ENCODE measurements around the gene ZIC5. TPM values are rescaled to one million over a fixed set of nuclear protein-coding genes. Genes with fewer than 3 reads are reported as not detected.

The ZIC5 gene
- total and polyA plus RNA-seq, 2 of the 13 experiments (the other 11 are each of a cell fraction or from before 2014, with no cell fraction given) = 0.02 to 0.07 TPM

- TF ChIP-seq, protein P1, sequence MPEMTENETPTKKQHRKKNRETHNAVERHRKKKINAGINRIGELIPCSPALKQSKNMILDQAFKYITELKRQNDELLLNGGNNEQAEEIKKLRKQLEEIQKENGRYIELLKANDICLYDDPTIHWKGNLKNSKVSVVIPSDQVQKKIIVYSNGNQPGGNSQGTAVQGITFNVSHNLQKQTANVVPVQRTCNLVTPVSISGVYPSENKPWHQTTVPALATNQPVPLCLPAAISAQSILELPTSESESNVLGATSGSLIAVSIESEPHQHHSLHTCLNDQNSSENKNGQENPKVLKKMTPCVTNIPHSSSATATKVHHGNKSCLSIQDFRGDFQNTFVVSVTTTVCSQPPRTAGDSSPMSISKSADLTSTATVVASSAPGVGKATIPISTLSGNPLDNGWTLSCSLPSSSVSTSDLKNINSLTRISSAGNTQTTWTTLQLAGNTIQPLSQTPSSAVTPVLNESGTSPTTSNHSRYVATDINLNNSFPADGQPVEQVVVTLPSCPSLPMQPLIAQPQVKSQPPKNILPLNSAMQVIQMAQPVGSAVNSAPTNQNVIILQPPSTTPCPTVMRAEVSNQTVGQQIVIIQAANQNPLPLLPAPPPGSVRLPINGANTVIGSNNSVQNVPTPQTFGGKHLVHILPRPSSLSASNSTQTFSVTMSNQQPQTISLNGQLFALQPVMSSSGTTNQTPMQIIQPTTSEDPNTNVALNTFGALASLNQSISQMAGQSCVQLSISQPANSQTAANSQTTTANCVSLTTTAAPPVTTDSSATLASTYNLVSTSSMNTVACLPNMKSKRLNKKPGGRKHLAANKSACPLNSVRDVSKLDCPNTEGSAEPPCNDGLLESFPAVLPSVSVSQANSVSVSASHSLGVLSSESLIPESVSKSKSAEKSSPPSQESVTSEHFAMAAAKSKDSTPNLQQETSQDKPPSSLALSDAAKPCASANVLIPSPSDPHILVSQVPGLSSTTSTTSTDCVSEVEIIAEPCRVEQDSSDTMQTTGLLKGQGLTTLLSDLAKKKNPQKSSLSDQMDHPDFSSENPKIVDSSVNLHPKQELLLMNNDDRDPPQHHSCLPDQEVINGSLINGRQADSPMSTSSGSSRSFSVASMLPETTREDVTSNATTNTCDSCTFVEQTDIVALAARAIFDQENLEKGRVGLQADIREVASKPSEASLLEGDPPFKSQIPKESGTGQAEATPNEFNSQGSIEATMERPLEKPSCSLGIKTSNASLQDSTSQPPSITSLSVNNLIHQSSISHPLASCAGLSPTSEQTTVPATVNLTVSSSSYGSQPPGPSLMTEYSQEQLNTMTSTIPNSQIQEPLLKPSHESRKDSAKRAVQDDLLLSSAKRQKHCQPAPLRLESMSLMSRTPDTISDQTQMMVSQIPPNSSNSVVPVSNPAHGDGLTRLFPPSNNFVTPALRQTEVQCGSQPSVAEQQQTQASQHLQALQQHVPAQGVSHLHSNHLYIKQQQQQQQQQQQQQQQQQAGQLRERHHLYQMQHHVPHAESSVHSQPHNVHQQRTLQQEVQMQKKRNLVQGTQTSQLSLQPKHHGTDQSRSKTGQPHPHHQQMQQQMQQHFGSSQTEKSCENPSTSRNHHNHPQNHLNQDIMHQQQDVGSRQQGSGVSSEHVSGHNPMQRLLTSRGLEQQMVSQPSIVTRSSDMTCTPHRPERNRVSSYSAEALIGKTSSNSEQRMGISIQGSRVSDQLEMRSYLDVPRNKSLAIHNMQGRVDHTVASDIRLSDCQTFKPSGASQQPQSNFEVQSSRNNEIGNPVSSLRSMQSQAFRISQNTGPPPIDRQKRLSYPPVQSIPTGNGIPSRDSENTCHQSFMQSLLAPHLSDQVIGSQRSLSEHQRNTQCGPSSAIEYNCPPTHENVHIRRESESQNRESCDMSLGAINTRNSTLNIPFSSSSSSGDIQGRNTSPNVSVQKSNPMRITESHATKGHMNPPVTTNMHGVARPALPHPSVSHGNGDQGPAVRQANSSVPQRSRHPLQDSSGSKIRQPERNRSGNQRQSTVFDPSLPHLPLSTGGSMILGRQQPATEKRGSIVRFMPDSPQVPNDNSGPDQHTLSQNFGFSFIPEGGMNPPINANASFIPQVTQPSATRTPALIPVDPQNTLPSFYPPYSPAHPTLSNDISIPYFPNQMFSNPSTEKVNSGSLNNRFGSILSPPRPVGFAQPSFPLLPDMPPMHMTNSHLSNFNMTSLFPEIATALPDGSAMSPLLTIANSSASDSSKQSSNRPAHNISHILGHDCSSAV (CRISPR knock-in tag; IDR thresholded peaks at IDR 0.05; ENCODE audit: borderline replicate concordance) = no peak
- TF ChIP-seq TCF7 (IDR thresholded peaks at IDR 0.05; ENCODE audit: low read depth) = peak; percentile 59
- TF ChIP-seq, protein P2, sequence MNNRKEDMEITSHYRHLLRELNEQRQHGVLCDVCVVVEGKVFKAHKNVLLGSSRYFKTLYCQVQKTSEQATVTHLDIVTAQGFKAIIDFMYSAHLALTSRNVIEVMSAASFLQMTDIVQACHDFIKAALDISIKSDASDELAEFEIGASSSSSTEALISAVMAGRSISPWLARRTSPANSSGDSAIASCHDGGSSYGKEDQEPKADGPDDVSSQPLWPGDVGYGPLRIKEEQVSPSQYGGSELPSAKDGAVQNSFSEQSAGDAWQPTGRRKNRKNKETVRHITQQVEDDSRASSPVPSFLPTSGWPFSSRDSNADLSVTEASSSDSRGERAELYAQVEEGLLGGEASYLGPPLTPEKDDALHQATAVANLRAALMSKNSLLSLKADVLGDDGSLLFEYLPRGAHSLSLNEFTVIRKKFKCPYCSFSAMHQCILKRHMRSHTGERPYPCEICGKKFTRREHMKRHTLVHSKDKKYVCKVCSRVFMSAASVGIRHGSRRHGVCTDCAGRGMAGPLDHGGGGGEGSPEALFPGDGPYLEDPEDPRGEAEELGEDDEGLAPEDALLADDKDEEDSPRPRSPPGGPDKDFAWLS (CRISPR knock-in tag; IDR thresholded peaks at IDR 0.05; ENCODE audit: borderline replicate concordance) = no peak
- TF ChIP-seq CC2D1A (CRISPR knock-in tag; IDR thresholded peaks at IDR 0.05) = no peak
- no peak for TF ChIP-seq ZNF841 (CRISPR knock-in tag; IDR thresholded peaks at IDR 0.05; ENCODE audit: borderline replicate concordance)
- no peak for TF ChIP-seq POLR2A (IDR thresholded peaks at IDR 0.05; ENCODE audit: insufficient read depth in 1 of 2, low read depth in 2 of 2, low read length in 2 of 2)
- peak; percentile 86 for TF ChIP-seq ZMYM3 (CRISPR knock-in tag; IDR thresholded peaks at IDR 0.05)
- no peak for TF ChIP-seq ZNF142 (CRISPR knock-in tag; IDR thresholded peaks at IDR 0.05)
- TF ChIP-seq RFX5 (IDR thresholded peaks at IDR 0.05; ENCODE audit: low read depth, low read length) = no peak
- TF ChIP-seq CREB1 (IDR thresholded peaks at IDR 0.05) = no peak
- peak; percentile 73 for TF ChIP-seq CREB1 (CRISPR knock-in tag; IDR thresholded peaks at IDR 0.05)
- TF ChIP-seq PCBP2 (optimal IDR thresholded peaks at IDR 0.05; ENCODE audit: low read depth, low read length, poor library complexity, severe bottlenecking) = no peak
- TF ChIP-seq ZNF446 (CRISPR knock-in tag; IDR thresholded peaks at IDR 0.05) = no peak
- no peak for TF ChIP-seq ZNF33B (CRISPR knock-in tag; IDR thresholded peaks at IDR 0.05)
- TF ChIP-seq FOXA3 (CRISPR knock-in tag; IDR thresholded peaks at IDR 0.05) = peak; percentile 90
- peak; percentile 66; the same call in 1 of the 2 replicates for TF ChIP-seq ZFP1 (CRISPR knock-in tag; IDR thresholded peaks at IDR 0.05)
- no peak for TF ChIP-seq ZNF296 (CRISPR knock-in tag; conservative IDR thresholded peaks at IDR 0.05)
These were observed 30.5 kb downstream of the ZIC5 start (continued) for GRCh38 chr13:99941086-99941485.
